HepG2 (cell line): ENCODE measurements around the gene NDUFS1. TPM values are rescaled to one million over a fixed set of nuclear protein-coding genes. Genes with fewer than 3 reads are reported as not detected.

ENCODE experiments used
- BRD4 ChIP-seq: sonication (generic); formaldehyde crosslinking; IDR thresholded peaks from 2 replicates; pipeline ENCODE4 v1.4.0; 2020; ENCODE audit warnings: missing genetic modification reagents
- CAMTA2 ChIP-seq: sonication (generic); formaldehyde crosslinking; IDR thresholded peaks from 2 replicates; pipeline ENCODE4 v1.4.0; 2020; ENCODE audit warnings: mild to moderate bottlenecking, missing genetic modification reagents, borderline replicate concordance
- CC2D1A ChIP-seq: sonication (generic); formaldehyde crosslinking; IDR thresholded peaks from 2 replicates; pipeline ENCODE4 v1.8.1; 2023; ENCODE audit warnings: mild to moderate bottlenecking, missing genetic modification reagents
- ERF ChIP-seq: IDR thresholded peaks from 2 replicates; pipeline ENCODE4 v1.6.1; 2018; ENCODE audit warnings: missing biosample characterization, missing genetic modification reagents
- ETS1 ChIP-seq: sonication (generic); formaldehyde crosslinking; IDR thresholded peaks from 2 replicates; pipeline ENCODE4 v1.4.0; 2020; ENCODE audit warnings: missing genetic modification reagents
- FOXK1 ChIP-seq: sonication (generic); formaldehyde crosslinking; IDR thresholded peaks from 2 replicates; pipeline ENCODE4 v1.4.0; 2020; ENCODE audit warnings: low read depth, missing genetic modification reagents, borderline replicate concordance
- JARID2 ChIP-seq: sonication (generic); formaldehyde crosslinking; IDR thresholded peaks from 2 replicates; pipeline ENCODE4 v1.8.1; 2023; ENCODE audit warnings: missing genetic modification reagents, inconsistent platforms; ENCODE audit not compliant: insufficient replicate concordance
- KAT7 ChIP-seq: IDR thresholded peaks from 2 replicates; pipeline ENCODE4 v1.6.1; 2018; ENCODE audit warnings: borderline replicate concordance, missing compliant biosample characterization
- REL ChIP-seq: sonication (generic); formaldehyde crosslinking; conservative IDR thresholded peaks from 2 replicates; pipeline ENCODE4 v1.8.0; 2022; ENCODE audit warnings: mild to moderate bottlenecking, missing genetic modification reagents, moderate library complexity
- ZBTB40 ChIP-seq, 2 experiments: fragments of 450-650 bp in 1 of 2; sonication (generic) in 1 of 2; formaldehyde crosslinking in 1 of 2; IDR thresholded peaks; 2 replicates each; pipeline versions ENCODE4 v1.6.1 to v1.8.0; 2016 to 2022; ENCODE audit warnings: antibody characterized with exemption in 1 of 2, mild to moderate bottlenecking in 1 of 2, missing genetic modification reagents in 1 of 2
- ZFP91 ChIP-seq: sonication (generic); formaldehyde crosslinking; IDR thresholded peaks from 2 replicates; pipeline ENCODE4 v1.9.0; 2022; ENCODE audit warnings: missing genetic modification reagents, mild to moderate bottlenecking, borderline replicate concordance
- ZNF24 ChIP-seq: fragments of 450-650 bp; IDR thresholded peaks from 2 replicates; pipeline ENCODE4 v1.6.1; 2017; ENCODE audit warnings: antibody characterized with exemption, mild to moderate bottlenecking
- ZNF431 ChIP-seq: sonication (generic); formaldehyde crosslinking; IDR thresholded peaks from 2 replicates; pipeline ENCODE4 v1.9.0; 2022; ENCODE audit warnings: missing genetic modification reagents, low read depth, mild to moderate bottlenecking, borderline replicate concordance
- ZNF703 ChIP-seq: sonication (generic); formaldehyde crosslinking; IDR thresholded peaks from 2 replicates; pipeline ENCODE4 v1.5.1; 2020; ENCODE audit warnings: missing genetic modification reagents, mild to moderate bottlenecking, moderate library complexity, borderline replicate concordance
- polyA plus RNA-seq, 8 experiments: library from polyadenylated mRNA; depleted of rRNA in 3 of 8; stranded (reverse) in 7 of 8; unstranded in 1 of 8; fragments of >200 nt; fragmentation: Illumina TruSeq in 4 of 8; extraction: Trizol in 4 of 8; gene quantifications; 2 replicates each; pipeline versions ENCODE4 v1.2.1 to v1.2.3, GENCODE V29; 2011 to 2016; ENCODE audit warnings: low read depth in 4 of 8, missing spikeins in 1 of 8, mixed read lengths in 1 of 8; ENCODE audit not compliant: insufficient read depth in 1 of 8
- total RNA-seq, 5 experiments: library from RNA; depleted of rRNA; stranded (reverse); fragments of >200 nt; fragmentation: Illumina TruSeq; extraction: Trizol; gene quantifications; 2 replicates each; pipeline ENCODE4 v1.2.3, GENCODE V29; 2016; ENCODE audit warnings: low read depth in 1 of 5
- TF ChIP-seq, protein P1 (sequence below): IDR thresholded peaks from 2 replicates; pipeline ENCODE4 v1.6.1; 2016; ENCODE audit warnings: low read depth

Gene NDUFS1
- total and polyA plus RNA-seq, 2 of the 13 experiments (the other 11 are each of a cell fraction or from before 2014, with no cell fraction given): 139 to 242 TPM

DNA sequence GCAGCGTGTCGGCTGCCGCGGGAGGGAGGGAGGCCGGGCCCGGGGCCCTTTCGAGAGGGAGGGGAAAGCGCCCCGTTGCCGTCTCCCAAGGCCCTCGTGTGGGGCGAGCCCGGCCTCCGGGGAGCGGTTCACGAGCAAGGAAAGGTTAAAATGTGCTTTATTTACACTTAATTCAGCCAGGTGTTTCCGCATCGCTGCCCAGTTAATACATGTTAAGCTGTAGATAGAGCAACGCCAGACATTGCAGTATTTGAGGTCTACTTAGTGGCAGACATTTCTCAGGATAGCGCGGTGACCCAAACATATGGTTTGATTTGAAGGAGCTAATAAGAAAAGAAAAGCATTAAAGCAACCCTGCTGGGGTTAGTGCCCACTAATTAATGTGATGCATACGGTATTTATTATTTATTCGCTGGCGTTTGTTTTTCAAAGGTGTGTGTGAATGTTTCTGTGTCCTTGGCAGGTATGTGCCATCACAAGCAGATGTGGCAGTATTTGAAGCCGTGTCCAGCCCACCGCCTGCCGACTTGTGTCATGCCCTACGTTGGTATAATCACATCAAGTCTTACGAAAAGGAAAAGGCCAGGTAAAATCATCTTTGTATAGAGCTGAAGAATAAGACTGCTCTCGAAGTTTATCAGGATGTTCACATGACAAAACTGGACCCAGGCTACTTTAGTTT is 1.0 kb upstream of the NDUFS1 start (continued):
- TF ChIP-seq ETS1 (CRISPR knock-in tag) (no peak), CAMTA2 (CRISPR knock-in tag) (no peak; the same call in 1 of the 2 replicates), CC2D1A (CRISPR knock-in tag) (no peak), BRD4 (CRISPR knock-in tag) (no peak), ZNF24 (no peak), KAT7 (0 out of 2 replicates have a peak, but pooled peaks have one; percentile 28), ZNF703 (CRISPR knock-in tag) (no peak), REL (0 out of 2 replicates have a peak, but pooled peaks have one; percentile 16), ZBTB40 (IDR thresholded peaks at IDR 0.05) (no peak), ZBTB40 (CRISPR knock-in tag; IDR thresholded peaks at IDR 0.05) (0 out of 2 replicates have a peak, but pooled peaks have one; percentile 59), ZFP91 (CRISPR knock-in tag) (no peak; the same call in 1 of the 2 replicates), ZNF431 (CRISPR knock-in tag) (no peak; the same call in 1 of the 2 replicates), ERF (CRISPR knock-in tag) (no peak), FOXK1 (0 out of 2 replicates have a peak, but pooled peaks have one; percentile 32), JARID2 (CRISPR knock-in tag) (no peak)
- TF ChIP-seq, protein P1, sequence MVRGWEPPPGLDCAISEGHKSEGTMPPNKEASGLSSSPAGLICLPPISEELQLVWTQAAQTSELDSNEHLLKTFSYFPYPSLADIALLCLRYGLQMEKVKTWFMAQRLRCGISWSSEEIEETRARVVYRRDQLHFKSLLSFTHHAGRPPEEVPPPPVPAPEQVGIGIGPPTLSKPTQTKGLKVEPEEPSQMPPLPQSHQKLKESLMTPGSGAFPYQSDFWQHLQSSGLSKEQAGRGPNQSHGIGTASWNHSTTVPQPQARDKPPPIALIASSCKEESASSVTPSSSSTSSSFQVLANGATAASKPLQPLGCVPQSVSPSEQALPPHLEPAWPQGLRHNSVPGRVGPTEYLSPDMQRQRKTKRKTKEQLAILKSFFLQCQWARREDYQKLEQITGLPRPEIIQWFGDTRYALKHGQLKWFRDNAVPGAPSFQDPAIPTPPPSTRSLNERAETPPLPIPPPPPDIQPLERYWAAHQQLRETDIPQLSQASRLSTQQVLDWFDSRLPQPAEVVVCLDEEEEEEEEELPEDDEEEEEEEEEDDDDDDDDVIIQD: no peak
